Activated CD8-positive, alpha-beta memory T cell treated with anti-CD3 and anti-CD28 coated beads, Interleukin-2, amount 50 U/mL, for 1 hour (primary cell): Measurements from ENCODE around the gene CCKAR.

Experiments used
- DNase-seq: peaks from one replicate; pipeline ENCODE4 v3.0.0-alpha.2; 2020; ENCODE audit errors: extremely low read depth

CCKAR gene

DNA sequence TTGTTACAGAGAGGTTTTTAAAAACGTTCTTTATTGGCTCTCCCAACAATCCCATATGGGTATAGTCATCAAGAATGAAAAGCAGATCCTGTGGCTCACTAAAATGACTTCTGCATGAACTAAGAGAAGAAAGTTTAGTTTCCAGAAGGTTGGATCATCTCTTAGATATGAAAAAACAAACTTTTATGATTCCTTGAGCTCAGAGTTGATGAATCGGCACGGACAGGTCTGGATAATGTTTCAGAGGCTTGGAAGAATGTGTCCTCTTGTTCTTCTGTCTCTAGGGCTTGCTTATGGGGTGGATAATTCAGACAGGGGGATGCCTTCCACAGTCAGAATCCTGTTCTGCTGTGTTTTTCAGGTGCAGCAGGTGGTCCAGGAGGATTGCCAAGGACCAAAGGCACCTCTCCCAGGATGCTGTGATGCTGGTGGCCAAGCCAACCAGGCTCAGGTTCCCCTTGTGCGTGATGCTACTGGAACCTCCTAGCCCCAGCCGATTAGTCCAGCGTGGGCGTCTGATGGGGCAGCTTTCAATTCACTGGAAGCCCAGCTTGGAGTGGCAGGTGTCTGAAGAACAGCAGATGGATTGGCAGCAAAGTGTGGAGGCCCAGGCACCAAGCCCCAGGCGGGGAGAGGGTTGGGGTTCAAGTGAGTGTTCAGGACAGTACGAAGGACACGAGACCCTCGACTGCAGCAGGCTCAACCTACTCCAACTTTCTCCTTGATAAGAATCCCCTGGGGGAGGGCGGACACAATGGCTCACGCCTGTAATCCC, 30.3 kb downstream of the CCKAR start:
- DNase-seq = no peak

- DNase-seq = no peak
Measured at GRCh38 chr4:26459054-26459755, 31.1 kb downstream of the CCKAR start.

GRCh38 chr4:26458157-26458561, 32.1 kb downstream of the CCKAR start:
- no peak for DNase-seq

DNA sequence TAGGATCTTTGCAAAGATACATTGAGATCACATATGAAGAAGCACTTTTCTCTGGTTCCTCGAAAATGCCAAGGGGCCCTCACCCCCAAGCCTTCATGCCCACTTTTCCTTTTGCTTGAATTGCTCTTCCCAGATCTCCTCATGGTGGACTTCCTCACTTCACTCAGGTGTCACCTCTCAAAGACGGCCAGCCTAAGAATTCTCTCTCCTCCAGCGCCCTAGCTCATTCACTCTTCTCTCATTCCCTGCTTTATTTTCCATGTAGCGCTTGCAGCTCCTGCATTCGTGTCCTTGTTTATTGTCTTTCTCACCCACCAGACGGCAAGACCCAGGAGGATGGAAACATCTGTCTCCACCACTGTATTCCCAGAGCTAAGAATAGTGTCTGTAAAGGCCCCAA, 32.9 kb downstream of the CCKAR start:
- DNase-seq = no peak

GRCh38 chr4:26455571-26455970, 34.7 kb downstream of the CCKAR start:
- no peak for DNase-seq

- no peak for DNase-seq
Measured at GRCh38 chr4:26454961-26455360, 35.3 kb downstream of the CCKAR start.

DNA sequence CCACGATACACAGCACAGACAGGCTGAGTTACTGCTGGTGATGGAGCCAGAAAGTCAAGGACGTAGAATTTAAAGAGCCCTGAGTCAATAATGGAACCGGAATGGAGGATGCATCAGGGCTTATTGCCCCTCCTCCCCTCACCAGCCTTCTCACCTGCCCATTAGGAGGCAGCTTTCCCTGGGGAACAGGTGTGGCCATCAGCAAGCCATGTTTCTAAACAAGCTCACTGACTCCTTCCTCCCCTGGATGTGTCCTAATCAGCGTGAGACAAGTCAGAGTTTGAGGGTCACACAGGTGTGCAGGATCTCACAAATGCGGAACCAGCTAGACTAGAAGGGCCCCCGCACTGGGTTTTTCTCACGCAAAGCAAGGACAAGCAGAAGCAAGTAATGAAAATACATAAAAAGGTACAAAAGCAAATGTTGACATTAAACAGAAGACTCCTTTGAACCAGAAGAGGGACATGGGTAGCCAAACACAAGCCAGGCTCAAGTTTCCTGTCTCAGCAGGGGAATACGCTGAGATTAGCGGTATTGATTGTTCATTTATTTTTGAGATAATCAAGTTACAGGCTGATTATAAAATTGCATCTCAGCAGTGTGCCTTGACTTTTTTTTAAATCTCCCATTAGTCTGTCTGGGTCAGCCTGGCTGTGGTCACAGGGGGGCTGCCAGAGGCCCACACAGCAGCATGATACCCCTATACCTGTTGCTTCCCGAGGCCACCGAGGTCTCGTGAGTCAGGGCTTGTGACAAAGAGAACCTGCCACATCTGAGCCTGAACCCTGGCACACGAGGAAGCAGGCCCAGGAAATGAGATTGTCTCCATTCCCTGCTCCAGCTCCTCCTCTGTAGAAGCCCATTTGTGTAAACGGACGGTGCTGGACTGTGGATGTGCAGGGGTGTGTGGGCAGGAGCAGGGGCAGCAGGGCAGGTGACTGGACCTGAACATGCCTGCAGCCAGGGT, 37.4 kb downstream of the CCKAR start:
- no peak for DNase-seq

DNA sequence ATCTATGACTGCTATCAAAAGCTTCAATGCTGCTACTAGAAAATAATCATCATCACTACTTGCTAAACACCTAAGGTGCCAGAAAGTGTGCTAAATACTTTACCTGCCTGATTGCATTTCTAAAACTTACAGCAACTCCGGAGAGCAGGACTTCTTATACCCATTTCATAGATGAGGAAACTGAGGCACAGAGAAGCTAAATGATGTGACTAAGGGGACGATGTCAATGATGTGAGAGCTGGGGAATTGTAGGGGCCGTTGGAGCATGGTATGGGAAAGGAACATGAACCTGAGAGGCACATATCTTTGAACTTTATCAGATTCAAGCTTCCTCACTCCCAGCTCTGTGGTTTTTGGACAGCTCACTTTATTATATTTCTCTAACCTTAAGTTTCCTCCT, 38.7 kb downstream of the CCKAR start:
- DNase-seq = no peak

- DNase-seq = no peak
Measured at GRCh38 chr4:26450418-26450817, 39.9 kb downstream of the CCKAR start.

- no peak for DNase-seq
Measured at GRCh38 chr4:26447378-26447777, 42.9 kb downstream of the CCKAR start.

DNA sequence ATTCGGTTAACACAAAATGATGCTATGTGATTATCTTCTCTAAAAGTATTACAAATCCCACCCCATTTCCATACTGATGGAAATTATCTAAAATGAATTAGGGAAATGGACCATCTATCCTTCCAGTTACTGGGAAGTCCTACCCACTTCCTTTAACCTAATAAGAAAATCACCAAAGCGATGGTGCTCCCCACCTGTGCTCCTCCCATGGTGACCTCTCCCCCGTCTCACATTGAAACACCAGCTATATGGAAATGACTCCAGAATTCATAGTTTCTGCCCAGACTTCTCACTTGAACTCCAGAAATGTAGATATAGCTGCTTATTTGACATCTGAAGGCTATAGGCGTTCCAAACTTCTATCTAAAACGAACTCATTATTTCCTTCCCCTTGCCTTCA, 48.5 kb downstream of the CCKAR start:
- DNase-seq = no peak

GRCh38 chr4:26441102-26441501, 49.2 kb downstream of the CCKAR start:
- DNase-seq = no peak

GRCh38 chr4:26434030-26434639, 56.1 kb downstream of the CCKAR start:
- no peak for DNase-seq

- DNase-seq = no peak
Measured at GRCh38 chr4:26433556-26433955, 56.7 kb downstream of the CCKAR start.

- DNase-seq = no peak
Measured at GRCh38 chr4:26432419-26432818, 57.9 kb downstream of the CCKAR start.

DNA sequence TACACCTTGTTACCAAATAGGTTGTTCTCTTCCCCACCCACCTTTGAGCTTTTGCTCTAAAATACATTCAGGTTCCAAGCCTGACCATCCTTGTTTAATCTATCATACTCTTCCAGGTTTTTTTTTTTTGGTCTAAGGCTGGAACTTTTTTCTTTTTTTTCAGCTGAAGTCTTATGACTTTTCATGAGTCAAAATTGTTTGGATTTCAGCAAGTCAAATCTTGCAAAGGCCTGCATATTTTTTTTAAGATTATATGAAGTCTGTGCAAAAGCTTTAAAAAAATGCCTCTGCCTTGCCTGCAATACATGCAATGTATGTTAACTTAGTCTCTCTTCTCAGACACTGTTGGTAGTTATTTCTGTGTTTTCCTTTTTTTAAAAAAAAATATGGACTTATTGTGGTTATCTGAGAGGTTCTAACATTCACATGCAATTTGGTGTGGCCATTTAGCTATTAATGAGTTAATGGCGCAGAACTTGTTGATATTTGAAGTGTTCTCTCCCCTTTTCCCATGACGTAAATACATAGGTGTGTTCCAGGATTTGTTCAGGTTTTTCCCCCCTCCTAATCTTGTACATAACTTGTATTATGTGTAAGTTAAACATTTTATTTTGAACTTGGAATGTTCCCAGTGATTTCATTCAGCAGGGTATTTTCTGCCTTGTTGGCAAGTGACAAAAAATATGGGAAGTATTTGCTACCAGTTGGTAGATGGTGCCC, 58.7 kb downstream of the CCKAR start:
- no peak for DNase-seq
